ENCODE results near the gene TPRKB. TPM values are rescaled to one million over a fixed set of nuclear protein-coding genes. Genes with fewer than 3 reads are reported as not detected.

The TPRKB gene
- total RNA-seq, 1 experiment from 2014 or later: 44.7 TPM

DNA sequence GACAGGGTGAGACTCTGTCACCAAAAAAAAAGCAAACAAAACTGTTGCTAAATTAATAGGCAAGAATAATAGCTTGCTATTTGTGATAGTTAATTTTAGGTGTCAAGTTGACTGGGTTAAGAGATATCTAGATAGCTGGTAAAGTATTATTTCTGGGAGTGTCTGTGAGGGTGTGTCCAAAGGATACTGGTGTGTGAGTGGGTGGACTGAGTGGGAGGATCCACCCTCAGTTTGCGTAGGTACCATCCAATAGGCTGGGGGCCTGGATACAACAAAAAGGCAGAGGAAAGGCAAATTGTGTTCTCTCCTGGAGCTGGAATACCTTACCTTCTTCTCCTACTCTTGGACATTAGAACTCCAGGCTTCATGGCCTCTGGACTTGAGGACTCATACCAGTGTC, 27.8 kb upstream of the TPRKB start:
- TF ChIP-seq CTCF (conservative IDR thresholded peaks at IDR 0.05): no peak
- no peak overlapping the region for H3T11ph ChIP-seq (ENCODE audit: low read length)
- H4K5ac ChIP-seq (ENCODE audit: insufficient read length, low read depth, low read length): no peak overlapping the region
- H3K27me3 ChIP-seq (ENCODE audit: insufficient read depth, low read length): no peaks in the 10 kb centered on the region
- no peaks in the 10 kb centered on the region for H3K9me3 ChIP-seq (ENCODE audit: control insufficient read depth, low read depth, low read length)
- no peak overlapping the region for H3K4me3 Mint-ChIP-seq
- H3K4me1 Mint-ChIP-seq: no peaks in the 10 kb centered on the region
- no peak overlapping the region for H2AK5ac ChIP-seq (ENCODE audit: insufficient read length, low read length)
- H2BK20ac ChIP-seq (ENCODE audit: low read depth, low read length, poor library complexity, severe bottlenecking): no peak overlapping the region
- H3K36me3 Mint-ChIP-seq (ENCODE audit: insufficient read depth in 1 of 3, low read depth in 3 of 3): peaks cover 21 to 76% (median 64%) of the 10 kb centered on the region in 3 experiments; a peak in 6 of 7 replicates
- H3K9me3 Mint-ChIP-seq: no peaks in the 10 kb centered on the region
- no peak overlapping the region for H3K27ac Mint-ChIP-seq
- H3K9ac ChIP-seq (ENCODE audit: extremely low read depth, insufficient read length, low read length): no peak overlapping the region
- no CpG with 5 or more reads among the region's 1 CpG for WGBS (ENCODE audit: extremely low coverage, insufficient read length, low lambda C conversion rate)
- H3K4me1 ChIP-seq (ENCODE audit: insufficient read depth, low read length): no peaks in the 10 kb centered on the region
- no peaks in the 10 kb centered on the region for H3K23me2 ChIP-seq (ENCODE audit: insufficient read length, low read depth, low read length, poor library complexity, severe bottlenecking)
- no peak overlapping the region for H3K14ac ChIP-seq (ENCODE audit: insufficient read depth, low read length)
- H4K91ac ChIP-seq (ENCODE audit: insufficient read length, low read depth, low read length): no peak overlapping the region
- no peak for DNase-seq
- no peaks in the 10 kb centered on the region for H3K79me1 ChIP-seq (ENCODE audit: insufficient read depth, low read depth, low read length, poor library complexity, severe bottlenecking)
- H3K79me2 ChIP-seq (ENCODE audit: insufficient read depth, low read length): no peaks in the 10 kb centered on the region; the same call in 1 of the 2 replicates
- H3K4ac ChIP-seq (ENCODE audit: low read depth, low read length): no peak overlapping the region
- H3K23ac ChIP-seq (ENCODE audit: insufficient read length, low read depth, low read length): no peak overlapping the region
- no peak overlapping the region for H4K8ac ChIP-seq (replicated peaks; ENCODE audit: insufficient read length, low read depth, low read length)
- H3K27ac ChIP-seq (ENCODE audit: insufficient read length, low read depth, low read length): no peak overlapping the region
- H4K20me1 ChIP-seq (ENCODE audit: control insufficient read depth, insufficient read depth, insufficient read length): no peaks in the 10 kb centered on the region
- H3K56ac ChIP-seq (ENCODE audit: insufficient read length, low read depth, low read length): no peak overlapping the region
- H3K27me3 Mint-ChIP-seq (ENCODE audit: low read depth): no peaks in the 10 kb centered on the region
- no peak overlapping the region for H2BK12ac ChIP-seq (ENCODE audit: insufficient read length, low read depth, low read length)
- no peak overlapping the region for H2AFZ ChIP-seq (ENCODE audit: low read length)
- no peak overlapping the region for H3K4me2 ChIP-seq (ENCODE audit: insufficient read depth, insufficient read length, low read length)
- no peak overlapping the region for H2BK5ac ChIP-seq (ENCODE audit: insufficient read length, low read length)
- H2BK120ac ChIP-seq (ENCODE audit: low read depth, low read length, poor library complexity, severe bottlenecking): no peak overlapping the region
- no peak overlapping the region for H2BK15ac ChIP-seq (ENCODE audit: low read depth, low read length)
- H3K18ac ChIP-seq (ENCODE audit: insufficient read length, low read depth, low read length): no peak overlapping the region

All from H9 (cell line).